Endothelial cell of hepatic sinusoid (primary cell): ENCODE results near the gene CACTIN.

Source experiments
- in situ Hi-C: cut with HindIII; loops from 2 replicates; pipeline ENCODE4 v1.10.0; 2017; ENCODE audit warnings: low sequenced_read_pairs

The CACTIN gene

GRCh38 chr19:3631053-3631861, 4.7 kb upstream of the CACTIN start:
- in situ Hi-C loops = no loop called here

- in situ Hi-C loops = loop anchor here (5.0 kb wide), 1 partner anchor 91 kb away; the partner anchor contains the start of gene TEKTIP1
Measured at GRCh38 chr19:3628766-3629165, 2.2 kb upstream of the CACTIN start.

GRCh38 chr19:3627351-3627723, 747 bp upstream of the CACTIN start:
- in situ Hi-C loops = loop anchor here (5.0 kb wide), 1 partner anchor 90 kb away; the partner anchor contains the start of gene TEKTIP1

- in situ Hi-C loops = loop anchor here (5.0 kb wide), 1 partner anchor 89 kb away; the partner anchor contains the start of gene TEKTIP1
Measured at GRCh38 chr19:3625996-3626472, 556 bp downstream of the CACTIN start.

GRCh38 chr19:3623716-3624115, 2.9 kb downstream of the CACTIN start:
- in situ Hi-C loops = loop anchor here (5.0 kb wide), 1 partner anchor 46 kb away; no protein-coding TSS in a partner anchor

GRCh38 chr19:3622224-3622623, 4.4 kb downstream of the CACTIN start:
- in situ Hi-C loops = loop anchor here (5.0 kb wide), 1 partner anchor 45 kb away; no protein-coding TSS in a partner anchor

- in situ Hi-C loops = loop anchor here (5.0 kb wide), 1 partner anchor 44 kb away; no protein-coding TSS in a partner anchor
Measured at GRCh38 chr19:3621689-3622088, 4.9 kb downstream of the CACTIN start.

- in situ Hi-C loops = loop anchor here (5.0 kb wide), 1 partner anchor 44 kb away; no protein-coding TSS in a partner anchor
Measured at GRCh38 chr19:3620817-3621547, 5.6 kb downstream of the CACTIN start.

GRCh38 chr19:3620145-3620816, 6.3 kb downstream of the CACTIN start:
- in situ Hi-C loops = loop anchor here (5.0 kb wide), 1 partner anchor 43 kb away; no protein-coding TSS in a partner anchor

- in situ Hi-C loops = loop anchor here (5.0 kb wide), 1 partner anchor 42 kb away; no protein-coding TSS in a partner anchor
Measured at GRCh38 chr19:3619631-3620012, 7.0 kb downstream of the CACTIN start.

GRCh38 chr19:3618811-3619630, 7.6 kb downstream of the CACTIN start:
- in situ Hi-C loops = no loop called here

- in situ Hi-C loops = no loop called here
Measured at GRCh38 chr19:3618144-3618810, 8.3 kb downstream of the CACTIN start.

- in situ Hi-C loops = no loop called here
Measured at GRCh38 chr19:3617463-3617862, 9.1 kb downstream of the CACTIN start.

- in situ Hi-C loops = no loop called here
Measured at GRCh38 chr19:3615524-3616135, 11.0 kb downstream of the CACTIN start.

GRCh38 chr19:3614858-3615505, 11.6 kb downstream of the CACTIN start:
- in situ Hi-C loops = no loop called here

- in situ Hi-C loops = no loop called here
Measured at GRCh38 chr19:3613818-3614661, 12.6 kb downstream of the CACTIN start.

- in situ Hi-C loops = no loop called here
Measured at GRCh38 chr19:3612901-3613741, 13.5 kb downstream of the CACTIN start.
